Natural killer cell treated with Interleukin-12 subunit alpha and Interleukin-12 subunit beta and Interleukin-15 and Interleukin-18, amount 100 ng/mL, for 72 hours (primary cell): Measurements from ENCODE around the gene CUX1. TPM values are rescaled to one million over a fixed set of nuclear protein-coding genes. Genes with fewer than 3 reads are reported as not detected.

Experiments
- ATAC-seq, 2 donors: fragments of 150-1000 bp; cut with Tn5 transposase in 1 of 2; sonication (Bioruptor Pico), chemical (Tn5 transposase) in 1 of 2; 2 replicates each; pipeline ENCODE4 v1.10.0; 2021
- DNase-seq: peaks from one replicate; pipeline ENCODE4 v3.0.0; 2022; ENCODE audit warnings: low spot score
- H3K27ac Mint-ChIP-seq, 2 donors: 1 replicate in 1 of 2; 2 replicates in 1 of 2; pipeline ENCODE4 v1.8.0; 2022; ENCODE audit warnings: mixed read lengths in 2 of 2, mild to moderate bottlenecking in 1 of 2, moderate library complexity in 1 of 2
- H3K27me3 Mint-ChIP-seq, 2 donors: 1 replicate in 1 of 2; 2 replicates in 1 of 2; pipeline ENCODE4 v1.8.0; 2022; ENCODE audit warnings: mixed read lengths in 2 of 2
- H3K36me3 Mint-ChIP-seq: one replicate; pipeline ENCODE4 v1.8.0; 2022; ENCODE audit warnings: mixed read lengths
- H3K4me1 Mint-ChIP-seq, 2 donors: 1 replicate in 1 of 2; 2 replicates in 1 of 2; pipeline ENCODE4 v1.8.0; 2022; ENCODE audit warnings: low read depth in 2 of 2, mixed read lengths in 2 of 2, mild to moderate bottlenecking in 1 of 2
- H3K4me3 Mint-ChIP-seq: one replicate; pipeline ENCODE4 v1.8.0; 2022; ENCODE audit warnings: mixed read lengths
- H3K9me3 Mint-ChIP-seq: 2 replicates; pipeline ENCODE4 v1.8.0; 2022; ENCODE audit warnings: mixed read lengths
- total RNA-seq, 2 donors: library from RNA; stranded (reverse); gene quantifications; one replicate each; pipeline ENCODE4 v1.2.3, GENCODE V29; 2022

The CUX1 gene
- total RNA-seq, 2 donors from 2014 or later = 25.2 to 28.5 TPM

GRCh38 chr7:101953248-101953819 is 135.9 kb downstream of the CUX1 start:
- no peak overlapping the region for H3K4me3 Mint-ChIP-seq

GRCh38 chr7:101954499-101954898 is 137.1 kb downstream of the CUX1 start:
- no peaks in the 10 kb centered on the region for H3K36me3 Mint-ChIP-seq
- ATAC-seq (peak in 1 of 2 donors; percentile 20), DNase-seq (no peak)
- H3K4me1 Mint-ChIP-seq = peaks cover 14 to 34% of the 10 kb centered on the region in 2 donors
- H3K9me3 Mint-ChIP-seq = no peaks in the 10 kb centered on the region
- H3K27me3 Mint-ChIP-seq = no peaks in the 10 kb centered on the region
- no peak overlapping the region for H3K4me3 Mint-ChIP-seq
- no peak overlapping the region for H3K27ac Mint-ChIP-seq

More at GRCh38 chr7:101953248-101953819, 135.9 kb downstream of the CUX1 start:
- no peaks in the 10 kb centered on the region for H3K36me3 Mint-ChIP-seq
- DNase-seq (no peak), ATAC-seq (peak in 1 of 2 donors; percentile 62)
- no peaks in the 10 kb centered on the region for H3K27me3 Mint-ChIP-seq
- no peaks in the 10 kb centered on the region for H3K9me3 Mint-ChIP-seq
- peaks cover 14 to 31% of the 10 kb centered on the region in 2 donors for H3K4me1 Mint-ChIP-seq
- H3K27ac Mint-ChIP-seq = peak overlapping the region; percentile 38 to 52

GRCh38 chr7:101956130-101956529 is 138.7 kb downstream of the CUX1 start:
- Mint-ChIP-seq H3K4me1 (peaks cover 14 to 31% of the 10 kb centered on the region in 2 donors), H3K4me3 (no peak overlapping the region), H3K27me3 (no peaks in the 10 kb centered on the region), H3K27ac (no peak overlapping the region), H3K9me3 (no peaks in the 10 kb centered on the region), H3K36me3 (no peaks in the 10 kb centered on the region)
- no peak for DNase-seq
- ATAC-seq = no peak

GRCh38 chr7:101957744-101958525 is 140.5 kb downstream of the CUX1 start:
- H3K9me3 Mint-ChIP-seq = no peaks in the 10 kb centered on the region
- H3K36me3 Mint-ChIP-seq = no peaks in the 10 kb centered on the region
- ATAC-seq (peak in 1 of 2 donors; percentile 25), DNase-seq (no peak)
- H3K27me3 Mint-ChIP-seq = no peaks in the 10 kb centered on the region
- H3K27ac Mint-ChIP-seq = no peak overlapping the region
- H3K4me1 Mint-ChIP-seq = peaks cover 12 to 35% of the 10 kb centered on the region in 2 donors
- no peak overlapping the region for H3K4me3 Mint-ChIP-seq

- ATAC-seq (no peak), DNase-seq (no peak)
- Mint-ChIP-seq H3K27me3 (no peaks in the 10 kb centered on the region), H3K36me3 (no peaks in the 10 kb centered on the region), H3K4me3 (no peak overlapping the region), H3K9me3 (no peaks in the 10 kb centered on the region), H3K4me1 (peaks cover 5 to 26% of the 10 kb centered on the region in 2 donors), H3K27ac (no peak overlapping the region)
These were observed 141.9 kb downstream of the CUX1 start for GRCh38 chr7:101959342-101959741.

- peaks cover 5 to 21% of the 10 kb centered on the region in 2 donors for H3K4me1 Mint-ChIP-seq
- no peaks in the 10 kb centered on the region for H3K36me3 Mint-ChIP-seq
- ATAC-seq (no peak), DNase-seq (no peak)
- no peak overlapping the region for H3K4me3 Mint-ChIP-seq
- no peak overlapping the region for H3K27ac Mint-ChIP-seq
- H3K9me3 Mint-ChIP-seq = no peaks in the 10 kb centered on the region
- no peaks in the 10 kb centered on the region for H3K27me3 Mint-ChIP-seq
These were observed 142.4 kb downstream of the CUX1 start for GRCh38 chr7:101959829-101960228.

GRCh38 chr7:101960323-101960722 is 142.9 kb downstream of the CUX1 start:
- no peak for DNase-seq
- no peak overlapping the region for H3K4me3 Mint-ChIP-seq
- no peaks in the 10 kb centered on the region for H3K36me3 Mint-ChIP-seq
- H3K27ac Mint-ChIP-seq = no peak overlapping the region
- ATAC-seq = no peak
- peaks cover 5 to 18% of the 10 kb centered on the region in 2 donors for H3K4me1 Mint-ChIP-seq
- no peaks in the 10 kb centered on the region for H3K9me3 Mint-ChIP-seq
- no peaks in the 10 kb centered on the region for H3K27me3 Mint-ChIP-seq

- Mint-ChIP-seq H3K4me1 (peaks cover 5 to 17% of the 10 kb centered on the region in 2 donors), H3K27me3 (no peaks in the 10 kb centered on the region), H3K9me3 (no peaks in the 10 kb centered on the region), H3K36me3 (no peaks in the 10 kb centered on the region), H3K27ac (no peak overlapping the region), H3K4me3 (no peak overlapping the region)
- ATAC-seq (no peak), DNase-seq (no peak)
These were observed 143.7 kb downstream of the CUX1 start for GRCh38 chr7:101960985-101961708.

GRCh38 chr7:101961811-101962210 is 144.4 kb downstream of the CUX1 start:
- Mint-ChIP-seq H3K27ac (no peak overlapping the region), H3K4me3 (no peak overlapping the region), H3K36me3 (no peaks in the 10 kb centered on the region), H3K27me3 (no peaks in the 10 kb centered on the region), H3K4me1 (peaks cover 5 to 17% of the 10 kb centered on the region in 2 donors), H3K9me3 (no peaks in the 10 kb centered on the region)
- ATAC-seq (no peak), DNase-seq (no peak)

- DNase-seq (no peak), ATAC-seq (no peak)
- H3K27ac Mint-ChIP-seq = no peak overlapping the region
- H3K27me3 Mint-ChIP-seq = no peaks in the 10 kb centered on the region
- no peak overlapping the region for H3K4me3 Mint-ChIP-seq
- no peaks in the 10 kb centered on the region for H3K36me3 Mint-ChIP-seq
- H3K4me1 Mint-ChIP-seq = peaks cover 0 to 10% of the 10 kb centered on the region in 2 donors
- H3K9me3 Mint-ChIP-seq = no peaks in the 10 kb centered on the region
These were observed 146.3 kb downstream of the CUX1 start for GRCh38 chr7:101963693-101964092.

GRCh38 chr7:101964680-101965452 is 147.4 kb downstream of the CUX1 start:
- ATAC-seq (no peak), DNase-seq (no peak)
- Mint-ChIP-seq H3K27ac (no peak overlapping the region), H3K27me3 (no peaks in the 10 kb centered on the region), H3K9me3 (no peaks in the 10 kb centered on the region), H3K36me3 (no peaks in the 10 kb centered on the region), H3K4me3 (no peak overlapping the region), H3K4me1 (peaks cover 2 to 6% of the 10 kb centered on the region in 2 donors)

GRCh38 chr7:101968720-101969466 is 151.5 kb downstream of the CUX1 start:
- no peaks in the 10 kb centered on the region for H3K36me3 Mint-ChIP-seq
- ATAC-seq (no peak), DNase-seq (no peak)
- peaks cover 5 to 6% of the 10 kb centered on the region in 2 donors for H3K4me1 Mint-ChIP-seq
- H3K27ac Mint-ChIP-seq = no peak overlapping the region
- H3K27me3 Mint-ChIP-seq = no peaks in the 10 kb centered on the region
- H3K4me3 Mint-ChIP-seq = no peak overlapping the region
- no peaks in the 10 kb centered on the region for H3K9me3 Mint-ChIP-seq
